HG03196 (cell line): ENCODE data around the gene FAM3B.
A peak's percentile ranks its signal among the peaks of the same experiment; 100 is the strongest.

Experiments used
- ATAC-seq: cut with Tn5 transposase; IDR thresholded peaks from one replicate; pipeline ENCODE4 v1.9.1; 2021; ENCODE audit not compliant: unreplicated experiment

The FAM3B gene

GRCh38 chr21:41367945-41368734 is 51.5 kb downstream of the FAM3B start:
- ATAC-seq = peak; percentile 53

- ATAC-seq = no peak
Measured at GRCh38 chr21:41368735-41369104, 52.1 kb downstream of the FAM3B start.

DNA sequence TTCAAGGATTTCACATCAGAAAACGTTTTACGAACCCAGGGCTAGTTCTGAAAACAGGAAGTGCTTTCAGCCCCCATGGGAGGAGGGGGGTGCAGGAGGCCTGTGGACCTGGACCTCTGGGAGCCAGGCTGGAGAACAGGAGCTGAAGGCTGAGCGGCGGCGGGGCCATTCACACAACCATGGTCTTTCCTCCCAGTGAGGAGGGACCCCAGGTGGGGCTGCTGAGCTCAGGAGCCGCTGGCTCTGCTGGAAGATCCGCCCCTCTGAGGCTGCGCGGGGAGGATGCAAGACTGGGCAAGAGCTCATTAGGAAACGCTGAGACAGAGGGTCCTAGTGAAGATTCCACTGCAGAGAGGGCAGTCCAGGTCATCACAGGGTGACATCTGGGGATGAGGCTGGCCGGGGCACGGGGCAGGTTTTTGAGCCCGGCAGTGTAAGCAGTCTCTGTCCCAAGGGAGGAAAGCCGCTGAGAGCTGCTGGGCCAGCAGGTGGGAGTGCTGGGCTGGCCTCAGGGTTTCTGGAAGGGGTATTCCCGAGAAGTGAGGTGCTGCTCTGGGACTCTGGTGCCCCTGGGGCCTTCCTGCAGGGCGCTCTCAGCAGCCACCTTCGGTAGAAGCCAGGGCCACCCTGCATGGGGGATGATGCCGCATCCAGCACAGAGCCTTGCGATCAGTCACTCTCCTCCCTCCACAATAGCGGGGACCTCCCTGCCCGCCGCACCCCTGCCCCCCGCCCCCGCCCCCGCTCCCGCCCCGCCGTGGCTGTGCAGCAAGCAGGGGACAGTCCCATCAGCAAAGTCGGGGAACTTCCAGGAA is 52.7 kb downstream of the FAM3B start:
- ATAC-seq = peak; percentile 40

DNA sequence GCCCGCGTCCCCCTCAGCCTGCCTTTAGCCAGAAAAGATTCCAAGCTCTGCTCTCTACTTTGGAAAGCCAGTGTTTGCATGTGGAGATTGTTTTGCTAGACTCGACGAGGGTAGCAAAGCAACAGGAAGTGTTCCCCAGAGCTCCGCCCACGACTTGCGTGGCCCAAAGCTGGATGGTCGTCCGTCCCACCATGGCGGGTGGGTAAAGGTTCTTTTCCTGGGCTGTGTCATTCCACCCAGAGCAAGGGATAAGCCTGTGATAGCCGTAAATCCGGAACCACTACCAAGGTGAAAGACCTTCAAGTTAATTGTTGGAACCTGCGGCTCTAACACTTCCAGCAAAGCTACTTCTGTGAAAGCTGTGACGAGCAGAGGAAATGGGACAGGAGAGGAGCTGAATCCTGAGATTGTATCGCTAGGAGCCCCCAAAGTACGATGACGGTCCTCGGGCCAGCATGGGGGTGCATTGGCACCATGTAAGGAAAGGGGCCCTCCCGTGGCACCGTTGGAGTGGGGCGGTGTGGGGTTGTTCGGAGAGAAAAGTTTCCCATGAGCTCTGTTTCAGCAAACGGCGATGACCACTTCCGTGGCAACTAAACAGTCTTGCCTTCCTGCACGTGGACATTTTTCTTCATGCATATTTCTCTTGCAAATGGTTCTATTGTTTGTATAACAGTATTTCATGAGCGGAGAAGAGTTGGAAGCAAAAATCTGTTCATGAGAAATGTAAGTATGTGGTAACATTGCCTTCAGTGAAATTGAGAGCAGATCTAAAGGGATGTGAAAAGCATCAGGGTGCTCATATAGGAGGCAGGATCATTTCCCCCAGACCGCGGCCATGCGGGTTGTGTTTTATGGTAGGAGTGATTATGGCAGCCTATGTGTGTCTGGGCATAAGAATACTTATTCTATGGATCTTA is 53.6 kb downstream of the FAM3B start:
- no peak for ATAC-seq

DNA sequence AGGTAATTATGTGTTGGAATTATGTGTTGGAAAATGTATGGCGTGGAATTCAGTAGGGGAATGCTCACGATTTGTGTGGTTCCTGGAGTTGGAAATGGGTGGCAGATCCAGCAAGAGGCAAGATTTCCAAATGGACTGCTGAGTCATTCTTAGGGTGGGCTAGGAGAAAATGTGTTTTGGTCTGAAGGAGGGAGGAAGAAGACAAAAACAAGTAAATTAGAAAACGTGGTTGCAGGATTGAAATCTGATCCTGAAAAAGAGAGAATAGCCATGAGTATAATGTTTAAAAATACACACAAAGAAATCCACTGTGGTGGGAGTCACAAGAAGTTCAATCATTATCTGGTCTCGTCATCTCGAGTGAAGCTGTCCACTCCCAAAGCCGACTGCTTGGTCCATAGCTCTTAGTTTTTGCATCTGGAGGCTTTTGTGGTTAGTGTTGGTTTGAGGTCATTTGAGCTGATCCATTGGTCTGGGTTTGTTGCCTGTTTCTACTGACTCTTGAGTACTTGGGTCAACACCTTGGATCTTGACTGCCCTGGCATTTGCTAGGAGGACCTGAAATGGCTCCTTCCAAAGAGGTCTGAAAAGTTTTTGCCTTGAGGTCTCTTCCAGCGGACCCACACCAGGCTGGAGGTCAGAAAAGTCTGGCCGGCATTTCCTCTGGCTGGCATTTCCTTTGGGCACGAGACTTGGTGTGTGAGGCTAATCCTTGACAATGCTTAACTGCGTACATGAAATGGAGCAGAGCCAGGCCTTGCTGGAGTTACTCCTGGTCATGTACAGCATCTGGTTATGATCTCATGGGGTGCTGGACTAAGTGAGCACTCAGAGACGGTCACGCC is 54.5 kb downstream of the FAM3B start:
- ATAC-seq = no peak

DNA sequence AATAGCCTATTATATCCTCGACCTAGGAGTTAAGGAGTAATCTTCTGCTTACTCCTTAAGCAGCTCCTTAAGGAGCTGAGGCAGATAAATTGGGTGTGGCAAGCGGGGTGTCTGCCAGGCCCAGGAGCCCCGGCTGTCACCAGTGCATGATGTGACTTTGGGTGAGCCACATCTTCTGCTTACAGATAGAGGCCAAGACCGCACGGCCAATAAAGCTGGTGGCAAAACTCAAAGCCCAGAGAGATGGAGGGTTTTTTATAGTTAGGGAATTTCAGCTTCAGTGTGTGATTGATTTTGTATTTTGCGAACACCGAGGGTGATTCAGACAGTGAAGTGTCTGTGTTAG is 55.1 kb downstream of the FAM3B start:
- ATAC-seq = no peak

DNA sequence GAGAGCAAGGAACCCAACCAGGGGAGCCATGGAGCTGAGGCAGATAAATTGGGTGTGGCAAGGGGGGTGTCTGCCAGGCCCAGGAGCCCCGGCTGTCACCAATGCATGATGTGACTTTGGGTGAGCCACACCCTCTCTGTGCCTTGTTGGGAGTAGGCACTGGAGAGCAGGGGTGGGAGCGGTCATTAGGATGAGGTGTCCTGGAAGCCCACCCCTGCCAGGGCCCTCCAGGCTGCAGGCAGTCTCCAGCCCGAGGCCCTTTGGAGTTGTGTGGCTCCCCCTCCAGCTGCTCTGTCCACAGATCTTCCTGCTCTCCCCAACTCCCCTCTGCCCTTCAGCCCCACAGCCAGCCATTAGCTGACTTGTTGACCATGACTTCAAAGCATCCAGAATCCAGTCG is 56.7 kb downstream of the FAM3B start:
- ATAC-seq = no peak

GRCh38 chr21:41373763-41374162 is 57.2 kb downstream of the FAM3B start:
- no peak for ATAC-seq

DNA sequence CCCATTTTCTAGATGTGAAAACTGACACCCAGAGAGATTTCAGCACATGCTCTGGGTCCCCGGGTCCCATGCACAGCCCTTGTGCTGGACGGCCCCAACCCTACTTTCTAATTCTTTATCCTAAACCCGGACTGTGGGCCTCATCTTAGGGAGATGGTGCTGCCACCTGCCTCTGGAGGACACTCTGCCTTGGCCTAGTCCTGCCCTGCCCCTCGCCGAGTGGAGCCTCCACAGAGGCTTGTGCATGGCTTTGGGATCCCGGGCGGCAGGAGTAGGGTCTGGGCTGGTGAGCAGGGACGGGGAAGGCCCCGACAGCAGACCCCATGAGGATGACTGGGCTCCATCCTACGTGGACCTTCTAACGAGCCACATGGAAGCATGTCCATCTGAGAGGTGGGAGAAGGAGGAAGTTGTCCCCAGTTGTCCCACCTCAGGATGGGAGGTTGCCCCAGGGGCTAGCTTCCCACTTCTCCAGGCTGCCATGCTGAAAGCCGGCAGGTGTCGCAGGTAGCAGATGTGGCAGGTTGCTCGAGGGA is 57.6 kb downstream of the FAM3B start:
- no peak for ATAC-seq

DNA sequence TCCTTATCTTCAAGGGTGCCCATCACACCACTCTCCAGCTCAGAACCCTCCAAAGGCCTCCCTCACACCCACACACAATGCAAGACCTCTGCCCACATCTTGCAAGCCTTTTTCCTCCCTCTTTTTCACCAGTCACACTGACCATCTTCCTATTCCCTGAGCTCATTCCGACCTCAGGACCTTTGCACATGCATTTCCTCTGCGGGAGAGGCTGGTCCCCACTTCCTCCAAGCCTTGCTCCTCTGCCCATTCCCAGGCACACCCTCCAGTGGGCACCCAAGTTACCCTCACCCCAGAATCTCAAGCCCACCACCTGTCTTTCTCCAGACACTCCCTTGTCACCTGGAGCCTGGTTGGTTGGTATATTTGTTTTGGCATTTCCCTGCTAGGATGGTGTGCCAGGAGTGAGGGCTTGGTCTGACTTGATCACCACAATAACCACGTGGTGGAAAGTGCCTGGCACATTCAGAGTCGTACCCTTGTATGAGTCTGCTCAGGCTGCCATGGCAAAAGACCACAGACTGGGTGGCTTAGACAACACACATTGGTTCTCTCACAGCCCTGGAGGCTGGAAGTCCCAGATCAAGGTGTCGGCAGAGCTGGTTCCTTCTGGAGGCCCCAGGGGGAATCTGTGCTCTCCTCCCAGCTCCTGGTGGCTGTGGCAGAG is 58.4 kb downstream of the FAM3B start:
- ATAC-seq = no peak

DNA sequence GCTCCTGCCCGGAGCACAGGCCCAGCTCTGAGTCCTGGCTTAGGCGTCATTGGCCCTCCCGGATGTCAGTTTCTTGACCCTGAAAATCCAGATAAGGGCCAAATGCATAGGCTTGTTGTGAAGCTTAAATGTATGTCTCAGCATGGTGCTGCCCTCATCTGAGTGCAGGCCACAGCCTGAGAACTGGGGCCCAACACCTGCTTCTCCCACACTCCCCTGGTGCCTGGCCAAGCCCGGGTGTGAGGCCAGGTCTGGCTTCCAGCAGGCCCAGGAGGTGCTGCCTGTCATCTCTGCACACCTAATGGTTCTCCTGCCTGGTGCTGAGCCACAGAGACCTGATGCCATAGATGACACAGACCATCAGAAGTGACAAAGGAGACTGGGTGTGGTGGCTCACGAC is 59.3 kb downstream of the FAM3B start:
- ATAC-seq = no peak

DNA sequence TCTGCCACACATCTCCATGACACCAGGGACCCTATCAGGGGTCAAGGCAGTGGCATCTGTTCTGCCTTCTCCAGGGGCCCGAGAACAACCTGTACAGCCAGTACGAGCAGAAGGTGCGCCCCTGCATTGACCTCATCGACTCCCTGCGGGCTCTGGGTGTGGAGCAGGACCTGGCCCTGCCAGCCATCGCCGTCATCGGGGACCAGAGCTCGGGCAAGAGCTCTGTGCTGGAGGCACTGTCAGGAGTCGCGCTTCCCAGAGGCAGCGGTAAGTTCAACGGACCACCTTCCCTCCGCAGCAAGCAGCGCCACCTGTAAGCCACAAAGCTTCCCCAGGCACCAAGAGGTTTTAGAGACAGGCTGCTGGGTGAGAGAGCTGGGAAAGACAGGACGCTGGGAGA is 61.1 kb downstream of the FAM3B start:
- ATAC-seq = no peak

DNA sequence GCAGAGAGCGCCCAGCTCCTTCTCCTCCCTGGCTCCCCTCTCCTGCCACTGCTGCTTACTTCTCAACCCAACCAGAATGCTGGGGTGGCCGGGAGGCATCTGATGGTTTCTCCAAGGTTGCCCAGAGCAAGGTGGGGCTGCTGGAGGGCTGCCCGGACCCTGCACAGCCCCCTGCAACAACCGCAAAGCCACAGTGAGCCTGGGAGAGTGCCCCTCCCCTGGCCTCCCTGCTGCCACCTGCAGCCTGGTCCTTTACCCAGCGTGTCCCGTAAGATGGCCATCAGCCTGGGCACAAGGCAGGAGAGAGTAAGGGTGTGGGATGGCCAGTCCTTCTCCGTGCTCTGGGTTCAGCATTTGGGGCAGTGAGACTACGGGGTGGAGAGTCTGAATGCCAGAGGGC is 62.2 kb downstream of the FAM3B start:
- no peak for ATAC-seq

DNA sequence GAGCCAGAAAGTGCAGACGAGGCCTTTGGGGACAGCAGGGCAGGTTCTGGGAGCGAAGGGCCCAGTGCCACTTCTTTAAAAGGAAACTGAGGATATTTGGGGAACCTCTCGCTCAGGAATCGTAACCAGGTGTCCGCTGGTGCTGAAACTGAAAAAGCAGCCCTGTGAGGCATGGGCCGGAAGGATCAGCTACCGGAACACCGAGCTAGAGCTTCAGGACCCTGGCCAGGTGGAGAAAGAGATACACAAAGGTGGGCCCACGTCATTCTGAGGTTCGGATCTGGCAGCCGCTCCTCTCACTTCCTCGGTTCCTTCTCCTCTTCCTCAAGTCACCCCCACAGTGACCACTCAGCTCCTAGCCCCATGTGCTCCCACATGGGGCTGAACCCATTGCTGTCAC is 63.3 kb downstream of the FAM3B start:
- no peak for ATAC-seq

DNA sequence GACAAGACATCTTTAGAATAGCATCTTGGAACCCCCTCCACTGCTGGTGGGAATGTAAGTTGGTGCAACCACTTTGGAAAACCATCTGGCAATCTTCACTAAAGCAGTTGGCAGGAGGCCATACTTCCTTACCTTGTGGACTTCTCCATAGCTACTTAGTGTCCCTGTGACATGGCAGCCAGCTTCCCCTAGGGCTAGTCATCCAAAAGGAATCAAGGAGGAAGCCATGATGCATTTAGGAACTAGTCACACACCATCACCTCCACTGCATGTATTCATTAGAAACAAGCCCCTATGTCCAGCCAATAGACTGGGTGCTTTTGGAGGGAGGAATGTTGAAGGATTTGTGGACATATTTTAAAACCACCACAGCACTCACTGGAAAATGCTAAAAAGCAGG is 65.1 kb downstream of the FAM3B start:
- no peak for ATAC-seq

DNA sequence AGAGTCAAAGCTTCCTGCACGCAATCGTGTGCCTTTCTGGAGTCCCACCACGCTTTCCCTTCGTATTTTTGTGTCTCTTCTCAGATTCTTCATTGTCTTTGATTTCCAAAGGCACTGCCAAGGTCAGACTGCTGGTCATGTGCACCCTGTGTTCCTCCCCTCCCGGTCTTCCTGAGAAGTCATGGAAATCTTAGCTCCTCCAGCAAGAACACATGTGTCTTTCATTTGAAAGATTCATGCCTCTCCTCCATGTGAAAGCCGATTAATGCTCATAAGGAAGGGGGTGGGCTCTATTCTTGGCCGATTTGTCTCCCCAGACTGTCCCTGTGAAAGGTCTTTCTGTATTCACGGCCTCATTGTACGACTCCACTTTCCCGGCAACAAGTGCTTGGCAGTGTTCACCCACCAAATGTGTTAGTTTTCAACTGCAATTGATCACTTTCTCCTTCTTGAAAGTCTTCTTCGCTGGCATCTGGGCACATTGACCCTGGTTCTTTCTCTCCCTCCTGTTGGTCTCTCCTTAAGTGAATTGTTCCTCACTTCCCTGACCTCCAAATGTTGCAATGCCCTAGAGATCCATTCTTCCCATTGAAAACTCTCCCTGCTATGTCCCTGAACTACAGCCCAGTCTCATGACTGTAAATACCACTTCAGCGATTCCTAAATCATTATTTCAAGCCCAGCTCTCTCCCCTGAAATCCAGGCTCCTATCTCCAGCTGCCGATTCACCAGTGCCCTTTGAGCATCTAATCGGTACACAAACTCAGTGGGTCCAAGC is 70.6 kb downstream of the FAM3B start:
- ATAC-seq = no peak

- ATAC-seq = no peak
Measured at GRCh38 chr21:41387824-41388223, 71.2 kb downstream of the FAM3B start.

DNA sequence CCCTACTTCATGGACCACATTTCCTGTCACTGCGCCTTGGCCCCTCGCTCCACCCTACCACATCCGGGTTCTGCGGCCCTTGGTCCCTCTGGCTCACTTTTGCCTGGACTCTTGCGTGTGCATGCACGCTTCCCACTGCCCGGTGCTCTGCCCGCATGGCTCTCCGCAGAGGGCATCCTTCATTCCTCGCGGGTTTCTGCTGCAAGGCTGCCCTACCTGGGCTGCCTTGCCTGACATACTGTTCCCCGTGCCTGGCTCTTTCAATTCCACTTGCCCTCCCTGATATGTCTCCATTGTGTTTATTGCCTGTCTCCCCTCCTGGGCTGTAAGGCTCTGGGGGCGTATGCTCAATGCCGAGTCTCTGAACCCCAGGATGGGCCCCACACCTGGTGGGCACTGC is 71.7 kb downstream of the FAM3B start:
- no peak for ATAC-seq

- no peak for ATAC-seq
Measured at GRCh38 chr21:41390043-41390639, 73.5 kb downstream of the FAM3B start.
